Cardiac fibroblast (primary cell): ENCODE results near the gene GFPT2.

Source experiments
- DNase-seq, 2 donors: peaks; one replicate each; pipeline versions ENCODE4 v3.0.0 to v3.0.0-alpha.2; 2010; ENCODE audit warnings: low read depth in 2 of 2
- H3K4me3 ChIP-seq, 2 donors: replicated peaks in 1 of 2; 1 replicate in 1 of 2; 2 replicates in 1 of 2; pipeline ENCODE4 v1.5.1; 2011; ENCODE audit warnings: low read depth in 2 of 2, low read length in 2 of 2, mild to moderate bottlenecking in 2 of 2, moderate library complexity in 1 of 2
- TF ChIP-seq, protein P1 (sequence below): IDR thresholded peaks from one replicate; pipeline ENCODE4 v1.5.1; 2011; ENCODE audit warnings: low read depth, mild to moderate bottlenecking, low read length, inconsistent platforms

GFPT2 gene

DNA sequence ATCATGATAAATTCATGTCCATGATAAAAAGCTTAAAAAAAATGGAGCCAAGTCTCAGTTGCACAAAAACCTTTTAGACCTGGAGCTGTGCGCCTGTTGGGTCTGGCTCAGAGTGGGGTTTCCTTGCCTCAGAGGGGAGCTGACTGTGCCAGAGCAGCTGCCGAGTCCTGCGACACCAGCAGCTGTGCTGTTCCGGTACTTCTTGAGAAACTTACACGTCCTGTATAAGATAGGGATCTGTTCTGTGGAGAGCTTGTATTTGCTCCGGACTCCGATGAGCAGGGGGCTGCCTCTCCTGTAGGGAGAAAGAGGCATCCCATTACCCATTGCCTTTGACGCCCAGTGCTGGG lies 28.6 kb downstream of the GFPT2 start:
- DNase-seq, result no peak
- TF ChIP-seq, protein P1, sequence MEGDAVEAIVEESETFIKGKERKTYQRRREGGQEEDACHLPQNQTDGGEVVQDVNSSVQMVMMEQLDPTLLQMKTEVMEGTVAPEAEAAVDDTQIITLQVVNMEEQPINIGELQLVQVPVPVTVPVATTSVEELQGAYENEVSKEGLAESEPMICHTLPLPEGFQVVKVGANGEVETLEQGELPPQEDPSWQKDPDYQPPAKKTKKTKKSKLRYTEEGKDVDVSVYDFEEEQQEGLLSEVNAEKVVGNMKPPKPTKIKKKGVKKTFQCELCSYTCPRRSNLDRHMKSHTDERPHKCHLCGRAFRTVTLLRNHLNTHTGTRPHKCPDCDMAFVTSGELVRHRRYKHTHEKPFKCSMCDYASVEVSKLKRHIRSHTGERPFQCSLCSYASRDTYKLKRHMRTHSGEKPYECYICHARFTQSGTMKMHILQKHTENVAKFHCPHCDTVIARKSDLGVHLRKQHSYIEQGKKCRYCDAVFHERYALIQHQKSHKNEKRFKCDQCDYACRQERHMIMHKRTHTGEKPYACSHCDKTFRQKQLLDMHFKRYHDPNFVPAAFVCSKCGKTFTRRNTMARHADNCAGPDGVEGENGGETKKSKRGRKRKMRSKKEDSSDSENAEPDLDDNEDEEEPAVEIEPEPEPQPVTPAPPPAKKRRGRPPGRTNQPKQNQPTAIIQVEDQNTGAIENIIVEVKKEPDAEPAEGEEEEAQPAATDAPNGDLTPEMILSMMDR, result no peak

DNA sequence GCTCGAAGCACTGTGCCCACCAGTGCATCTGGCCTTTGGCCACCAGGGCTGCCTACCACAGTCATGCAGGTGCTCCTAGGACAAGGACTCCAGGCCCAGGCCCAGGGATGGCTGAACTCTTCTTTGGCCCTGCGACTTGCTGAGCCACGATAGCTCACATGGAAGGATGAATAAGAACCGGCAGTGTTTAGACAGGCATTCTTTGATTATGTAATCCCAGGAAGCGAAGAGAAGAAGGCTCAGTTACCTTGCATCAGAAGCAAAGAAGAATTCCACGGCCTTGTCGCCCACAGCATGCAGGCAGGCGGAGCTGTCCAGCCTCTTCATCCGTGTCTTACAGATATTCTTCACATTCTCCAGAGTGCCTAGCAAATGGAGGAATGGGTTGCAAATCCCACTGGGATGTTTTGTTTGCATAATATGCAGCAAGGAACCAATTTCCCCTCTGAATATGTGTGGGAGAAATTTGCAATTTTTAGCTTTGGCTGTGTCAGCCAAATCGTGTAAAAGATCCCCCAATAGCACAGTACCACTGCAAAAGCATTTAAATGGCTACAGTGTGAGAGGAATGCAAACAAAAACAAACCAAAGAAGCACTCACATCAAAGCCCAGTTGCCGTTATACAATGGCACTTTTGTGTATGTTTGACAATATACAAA lies 29.1 kb downstream of the GFPT2 start:
- no peak overlapping the region for H3K4me3 ChIP-seq
- TF ChIP-seq, protein P1, result no peak
- DNase-seq, result peak; percentile 58 to 90

More for the DNA sequence above, 28.6 kb downstream of the GFPT2 start:
- H3K4me3 ChIP-seq, result no peak overlapping the region

DNA sequence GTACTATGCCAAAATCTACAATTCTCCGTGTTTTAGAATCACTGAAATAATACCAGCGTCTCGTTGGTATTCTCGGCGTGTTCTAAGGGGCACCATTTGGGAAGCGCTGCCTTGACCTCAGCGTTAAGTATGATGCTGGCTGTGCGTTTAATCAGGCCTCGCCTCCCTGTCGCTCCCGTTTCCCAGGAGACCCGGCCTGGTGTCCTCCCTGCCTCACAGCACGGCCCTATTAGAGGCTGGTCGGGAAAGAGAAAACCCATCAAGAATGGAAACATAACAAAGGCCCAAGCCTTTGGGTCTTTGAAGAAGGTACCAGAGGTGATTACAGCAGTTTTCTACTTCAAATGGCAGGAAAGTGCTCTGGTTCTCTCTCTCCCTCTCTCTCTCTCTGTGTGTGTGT lies 30.0 kb downstream of the GFPT2 start:
- TF ChIP-seq, protein P1, result no peak
- H3K4me3 ChIP-seq, result no peak overlapping the region
- DNase-seq, result no peak

DNA sequence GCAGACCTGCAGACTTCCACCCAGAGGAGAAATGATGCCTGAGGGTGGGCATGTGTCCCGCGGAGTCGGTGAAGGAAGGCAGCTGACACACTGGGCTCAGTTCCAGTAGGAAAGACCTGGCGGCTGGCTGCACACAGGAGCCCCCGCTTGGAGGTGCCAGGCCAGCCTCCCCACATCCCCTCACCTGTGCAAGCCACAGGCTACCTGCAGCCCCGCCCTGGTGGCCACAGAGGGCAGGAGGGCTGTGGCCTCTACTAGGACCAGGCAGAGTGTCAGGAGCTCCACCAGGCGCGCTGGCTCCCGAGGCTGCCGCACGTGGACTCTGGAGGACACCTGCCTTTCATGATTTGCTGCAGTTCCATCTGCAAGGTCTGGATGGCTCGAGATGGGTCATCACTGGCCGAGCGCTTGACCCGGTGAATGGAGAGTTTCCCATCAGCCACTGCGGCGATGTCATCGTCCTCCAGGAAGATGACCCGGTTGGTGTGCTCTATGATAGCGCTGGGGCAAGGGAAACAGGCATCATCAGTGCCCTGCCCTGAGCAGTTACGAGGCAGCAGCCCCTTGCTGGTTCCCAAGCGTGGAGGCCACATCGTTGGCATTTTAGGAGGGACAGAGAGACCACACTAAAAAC lies 34.6 kb downstream of the GFPT2 start:
- DNase-seq, result no peak
- TF ChIP-seq, protein P1, result no peak

DNA sequence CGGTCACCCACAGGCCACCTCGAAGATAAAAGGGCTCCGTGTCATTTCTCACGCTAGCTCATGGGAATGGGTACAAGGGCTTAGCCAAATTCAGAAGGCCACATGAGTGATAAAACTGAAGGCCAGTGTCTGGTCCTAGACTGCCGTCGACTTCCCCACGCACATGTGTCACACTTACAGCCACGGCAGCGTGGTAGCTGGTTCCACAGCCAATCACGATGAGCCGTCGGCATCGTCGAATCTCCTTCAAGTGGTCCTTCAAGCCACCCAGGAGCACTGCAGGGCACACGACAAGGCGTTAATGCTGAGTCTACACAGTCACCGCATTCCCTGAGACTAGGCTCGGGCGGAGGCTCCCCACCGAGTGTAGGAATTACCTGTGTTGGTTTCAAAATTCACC lies 36.5 kb downstream of the GFPT2 start:
- H3K4me3 ChIP-seq, result no peak overlapping the region
- TF ChIP-seq, protein P1, result no peak
- DNase-seq, result no peak

More for the DNA sequence above, 34.6 kb downstream of the GFPT2 start:
- no peak overlapping the region for H3K4me3 ChIP-seq

DNA sequence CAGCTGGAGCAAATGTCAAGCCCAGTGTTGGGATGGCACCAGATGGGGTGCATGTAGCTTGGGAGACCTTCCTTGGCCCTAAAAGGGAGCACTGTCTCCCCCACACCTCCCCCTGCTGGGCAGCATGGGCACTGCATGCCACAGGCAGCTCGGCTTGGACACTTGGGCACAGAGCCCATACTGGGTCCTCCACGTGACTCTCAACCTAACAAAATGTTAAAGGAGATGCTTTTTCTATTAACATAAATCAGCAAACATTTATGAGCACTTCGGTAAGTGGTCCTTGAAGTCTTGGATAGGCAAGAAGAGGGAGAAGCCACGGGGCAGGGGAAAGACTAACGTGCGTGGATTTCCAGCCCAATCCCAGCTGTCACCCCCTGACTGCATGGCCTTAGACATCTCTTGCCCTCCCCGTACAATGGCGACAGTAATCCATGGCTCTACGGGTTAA lies 37.3 kb downstream of the GFPT2 start:
- no peak overlapping the region for H3K4me3 ChIP-seq
- peak; percentile 67 for DNase-seq
- TF ChIP-seq, protein P1, result peak; percentile 97
